Neural cell (in vitro differentiated cells): ENCODE measurements around the gene TUBB8. TPM values are rescaled to one million over a fixed set of nuclear protein-coding genes. Genes with fewer than 3 reads are reported as not detected.

Experiments used
- H2AFZ ChIP-seq: fragments of 200-600, 300-800 bp; sonication (generic), shearing (Covaris generic); 2 replicates; pipeline ENCODE4 v1.6.0; 2014; ENCODE audit warnings: low read depth, mild to moderate bottlenecking, antibody characterized with exemption, low read length, moderate library complexity
- H3F3A ChIP-seq: fragments of 200-600 bp; shearing (Covaris generic); 2 replicates; pipeline ENCODE4 v1.6.1; 2016; ENCODE audit warnings: mild to moderate bottlenecking, moderate library complexity, mixed read lengths, antibody characterized with exemption, low read length; ENCODE audit not compliant: insufficient read depth, poor library complexity, severe bottlenecking
- H3K27ac ChIP-seq: fragments of 200-600, 300-800 bp; sonication (generic), shearing (Covaris generic); 2 replicates; pipeline ENCODE4 v1.5.1; 2014; ENCODE audit warnings: mild to moderate bottlenecking, low read length, moderate library complexity
- H3K27me3 ChIP-seq: fragments of 300-800, 200-600 bp; sonication (generic), shearing (Covaris generic); 2 replicates; pipeline ENCODE4 v1.6.0; 2014; ENCODE audit warnings: mild to moderate bottlenecking, low read depth, low read length, moderate library complexity; ENCODE audit not compliant: insufficient read depth
- H3K36me3 ChIP-seq: fragments of 300-800, 200-600 bp; sonication (generic), shearing (Covaris generic); 2 replicates; pipeline ENCODE4 v1.5.1; 2014; ENCODE audit warnings: mild to moderate bottlenecking, antibody characterized with exemption, low read length, moderate library complexity; ENCODE audit not compliant: insufficient read depth
- H3K4me2 ChIP-seq: fragments of 300-800, 200-600 bp; sonication (generic), shearing (Covaris generic); 2 replicates; pipeline ENCODE4 v1.6.0; 2014; ENCODE audit warnings: mild to moderate bottlenecking, low read length
- H3K4me3 ChIP-seq: fragments of 300-800, 200-600 bp; sonication (generic), shearing (Covaris generic); 2 replicates; pipeline ENCODE4 v1.5.1; 2014; ENCODE audit warnings: mild to moderate bottlenecking, low read length, moderate library complexity
- H3K79me2 ChIP-seq: fragments of 200-600 bp; shearing (Covaris generic); replicated peaks from 2 replicates; pipeline ENCODE4 v1.6.0; 2014; ENCODE audit warnings: mild to moderate bottlenecking, low read length, moderate library complexity; ENCODE audit not compliant: insufficient read depth
- H3K9ac ChIP-seq: fragments of 300-800, 200-600 bp; sonication (generic), shearing (Covaris generic); 2 replicates; pipeline ENCODE4 v1.6.1; 2016; ENCODE audit warnings: mild to moderate bottlenecking, low read length, mixed read lengths
- H3K9me2 ChIP-seq: fragments of 200-600 bp; shearing (Covaris generic); 2 replicates; pipeline ENCODE4 v1.6.1; 2016; ENCODE audit warnings: mild to moderate bottlenecking, low read length, mixed read lengths; ENCODE audit not compliant: insufficient read depth
- H3K9me3 ChIP-seq: fragments of 200-600, 300-800 bp; sonication (generic), shearing (Covaris generic); 2 replicates; pipeline ENCODE4 v1.6.1; 2016; ENCODE audit warnings: mild to moderate bottlenecking, mixed run types, low read length, moderate library complexity, mixed read lengths
- H4K20me1 ChIP-seq: fragments of 200-600 bp; shearing (Covaris generic); 2 replicates; pipeline ENCODE4 v1.6.1; 2016; ENCODE audit warnings: mild to moderate bottlenecking, mixed run types; ENCODE audit not compliant: insufficient read depth
- EP300 ChIP-seq: fragments of 450-650 bp; conservative IDR thresholded peaks from 2 replicates; pipeline ENCODE4 v1.6.1; 2014; ENCODE audit warnings: antibody characterized with exemption, mild to moderate bottlenecking, moderate library complexity; ENCODE audit not compliant: poor library complexity, severe bottlenecking
- EZH2 ChIP-seq: fragments of 200-600, 300-800 bp; shearing (Covaris generic), sonication (generic); IDR thresholded peaks from 2 replicates; pipeline ENCODE4 v1.6.1; 2014; ENCODE audit warnings: antibody characterized with exemption, low read length, borderline replicate concordance, mild to moderate bottlenecking; ENCODE audit not compliant: insufficient read depth, poor library complexity, severe bottlenecking
- MXI1 ChIP-seq: fragments of 450-650 bp; conservative IDR thresholded peaks from 2 replicates; pipeline ENCODE4 v1.6.1; 2014; ENCODE audit warnings: antibody characterized with exemption, mild to moderate bottlenecking; ENCODE audit not compliant: poor library complexity, severe bottlenecking
- POLR2AphosphoS5 ChIP-seq: IDR thresholded peaks from 2 replicates; pipeline ENCODE4 v1.6.1; 2012
- RAD21 ChIP-seq: fragments of 450-650 bp; conservative IDR thresholded peaks from 2 replicates; pipeline ENCODE4 v1.6.1; 2014; ENCODE audit warnings: antibody characterized with exemption, mild to moderate bottlenecking, moderate library complexity
- REST ChIP-seq: IDR thresholded peaks from 2 replicates; pipeline ENCODE4 v1.6.1; 2012; ENCODE audit warnings: borderline replicate concordance
- SMC3 ChIP-seq: fragments of 450-650 bp; conservative IDR thresholded peaks from 2 replicates; pipeline ENCODE4 v1.6.1; 2014; ENCODE audit warnings: antibody characterized with exemption, mild to moderate bottlenecking, moderate library complexity; ENCODE audit not compliant: poor library complexity
- TAF1 ChIP-seq: IDR thresholded peaks from 2 replicates; pipeline ENCODE4 v1.6.1; 2012; ENCODE audit warnings: low read depth
- polyA plus RNA-seq: library from polyadenylated mRNA; depleted of rRNA; stranded (reverse); fragments of >200 nt; gene quantifications from 2 replicates; pipeline ENCODE4 v1.2.3, GENCODE V29; 2014
- TF ChIP-seq, protein P1 (sequence below): fragments of 450-650 bp; IDR thresholded peaks from 2 replicates; pipeline ENCODE4 v1.5.1; 2014; ENCODE audit warnings: antibody characterized with exemption, mild to moderate bottlenecking, moderate library complexity; ENCODE audit not compliant: poor library complexity, severe bottlenecking

TUBB8 gene
- polyA plus RNA-seq, 1 donor from 2014 or later = 0.69 TPM

DNA sequence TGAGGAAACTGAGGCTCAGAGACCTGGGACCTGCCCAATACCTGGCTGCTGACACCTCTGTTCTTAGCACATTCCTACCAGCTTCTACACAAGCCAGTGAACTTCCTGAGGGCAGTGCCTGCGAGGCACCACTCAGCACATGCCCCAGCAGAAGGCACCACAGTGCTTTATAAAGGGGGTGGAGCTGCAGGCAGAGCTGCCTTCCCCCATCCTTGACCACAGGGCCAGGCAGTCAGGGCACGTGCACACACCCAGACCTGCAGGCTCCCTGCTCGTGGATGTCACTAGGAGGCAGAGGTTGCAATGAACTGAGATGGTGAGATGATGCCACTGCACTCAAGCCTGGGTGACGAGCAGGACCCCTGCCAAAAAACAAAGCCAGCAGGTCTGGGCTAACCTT is 39.2 kb upstream of the TUBB8 start:
- Histone ChIP-seq H3K9me2 (no peaks in the 10 kb centered on the region), H4K20me1 (no peaks in the 10 kb centered on the region), H3K27me3 (no peaks in the 10 kb centered on the region), H3K36me3 (no peaks in the 10 kb centered on the region), H3K4me3 (no peak overlapping the region), H3K79me2 (no peaks in the 10 kb centered on the region), H3K27ac (no peak overlapping the region), H3K4me2 (no peak overlapping the region), H3K9ac (no peak overlapping the region), H3F3A (no peaks in the 10 kb centered on the region), H2AFZ (no peak overlapping the region), H3K9me3 (no peaks in the 10 kb centered on the region)
- no peak for TF ChIP-seq REST
- no peak for TF ChIP-seq SMC3
- no peak for TF ChIP-seq RAD21
- no peak for TF ChIP-seq TAF1
- no peak for TF ChIP-seq EP300
- TF ChIP-seq POLR2AphosphoS5 = no peak
- TF ChIP-seq, protein P1, sequence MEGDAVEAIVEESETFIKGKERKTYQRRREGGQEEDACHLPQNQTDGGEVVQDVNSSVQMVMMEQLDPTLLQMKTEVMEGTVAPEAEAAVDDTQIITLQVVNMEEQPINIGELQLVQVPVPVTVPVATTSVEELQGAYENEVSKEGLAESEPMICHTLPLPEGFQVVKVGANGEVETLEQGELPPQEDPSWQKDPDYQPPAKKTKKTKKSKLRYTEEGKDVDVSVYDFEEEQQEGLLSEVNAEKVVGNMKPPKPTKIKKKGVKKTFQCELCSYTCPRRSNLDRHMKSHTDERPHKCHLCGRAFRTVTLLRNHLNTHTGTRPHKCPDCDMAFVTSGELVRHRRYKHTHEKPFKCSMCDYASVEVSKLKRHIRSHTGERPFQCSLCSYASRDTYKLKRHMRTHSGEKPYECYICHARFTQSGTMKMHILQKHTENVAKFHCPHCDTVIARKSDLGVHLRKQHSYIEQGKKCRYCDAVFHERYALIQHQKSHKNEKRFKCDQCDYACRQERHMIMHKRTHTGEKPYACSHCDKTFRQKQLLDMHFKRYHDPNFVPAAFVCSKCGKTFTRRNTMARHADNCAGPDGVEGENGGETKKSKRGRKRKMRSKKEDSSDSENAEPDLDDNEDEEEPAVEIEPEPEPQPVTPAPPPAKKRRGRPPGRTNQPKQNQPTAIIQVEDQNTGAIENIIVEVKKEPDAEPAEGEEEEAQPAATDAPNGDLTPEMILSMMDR = no peak

DNA sequence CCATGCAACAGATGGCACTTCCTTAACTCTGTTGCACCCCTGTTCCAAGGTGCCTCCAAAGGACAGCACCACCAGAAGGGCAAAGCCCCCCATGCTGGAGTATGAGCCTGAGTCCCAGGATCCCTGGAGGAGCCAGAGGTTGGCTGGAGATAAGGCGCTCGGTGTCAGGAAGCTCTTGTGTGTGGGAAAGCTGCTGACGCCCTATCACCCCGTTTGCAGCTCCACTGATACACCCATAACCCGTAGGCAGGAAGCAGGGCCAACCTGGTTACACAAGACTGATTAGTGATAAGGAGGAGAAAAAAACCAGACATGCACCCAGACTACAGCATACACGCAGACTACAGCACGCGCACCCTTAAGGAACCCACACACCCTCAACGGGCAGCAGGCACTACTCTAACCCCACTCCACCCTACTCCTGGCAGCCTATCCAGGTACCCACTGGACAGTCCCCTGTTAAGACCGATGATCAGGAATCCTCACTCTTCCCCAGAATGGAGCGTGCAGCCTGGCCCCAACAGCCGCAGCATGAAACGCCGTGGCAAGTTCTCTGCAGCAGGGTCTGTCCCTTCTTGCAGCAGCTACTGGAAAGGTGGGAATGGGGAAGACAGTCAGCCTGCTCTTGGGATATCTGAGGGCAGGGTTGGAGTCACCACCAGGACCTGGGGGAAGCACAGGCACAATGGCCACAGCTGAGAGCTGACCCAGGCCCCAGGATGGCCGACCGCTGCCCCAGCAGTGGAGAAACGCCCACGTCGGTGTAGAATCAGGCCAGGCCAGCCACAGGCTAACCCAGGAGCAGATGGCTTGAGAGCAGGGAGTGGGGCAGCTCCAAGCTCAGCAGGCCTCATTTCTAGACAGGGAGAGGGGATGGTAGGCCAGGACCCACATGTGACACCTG is 38.3 kb upstream of the TUBB8 start:
- no peak overlapping the region for H3K4me3 ChIP-seq
- H3F3A ChIP-seq = no peaks in the 10 kb centered on the region
- TF ChIP-seq TAF1 = no peak
- no peak for TF ChIP-seq EZH2
- no peak for TF ChIP-seq RAD21
- TF ChIP-seq SMC3 = no peak
- TF ChIP-seq, protein P1 = no peak
- no peak for TF ChIP-seq MXI1
- no peak for TF ChIP-seq REST
- no peak for TF ChIP-seq EP300
- no peak for TF ChIP-seq POLR2AphosphoS5
- H2AFZ ChIP-seq = no peak overlapping the region
- no peaks in the 10 kb centered on the region for H4K20me1 ChIP-seq
- no peaks in the 10 kb centered on the region for H3K9me3 ChIP-seq
- no peaks in the 10 kb centered on the region for H3K9me2 ChIP-seq
- no peak overlapping the region for H3K27ac ChIP-seq
- H3K4me2 ChIP-seq = no peak overlapping the region
- no peaks in the 10 kb centered on the region for H3K36me3 ChIP-seq
- no peak overlapping the region for H3K9ac ChIP-seq
- H3K79me2 ChIP-seq = no peaks in the 10 kb centered on the region
- H3K27me3 ChIP-seq = no peaks in the 10 kb centered on the region
